Colonic mucosa (tissue), 4 donors: ENCODE data around the gene CDH4. TPM values are rescaled to one million over a fixed set of nuclear protein-coding genes. Genes with fewer than 3 reads are reported as not detected.

Experiments
- DNase-seq: peaks from one replicate; pipeline ENCODE4 v3.0.0-alpha.2; 2020
- H3K27ac ChIP-seq: fragments of 200-600 bp; one replicate; pipeline ENCODE4 v1.8.0; 2021
- H3K27me3 ChIP-seq: fragments of 200-600 bp; one replicate; pipeline ENCODE4 v1.8.0; 2021
- H3K36me3 ChIP-seq: fragments of 200-600 bp; one replicate; pipeline ENCODE4 v1.8.0; 2021
- H3K4me1 ChIP-seq: fragments of 200-600 bp; one replicate; pipeline ENCODE4 v1.8.0; 2021; ENCODE audit warnings: mild to moderate bottlenecking
- H3K4me3 ChIP-seq: fragments of 200-600 bp; one replicate; pipeline ENCODE4 v1.8.0; 2021
- H3K9ac ChIP-seq, 2 donors: one replicate each; pipeline ENCODE4 v1.7.0; 2013; ENCODE audit warnings: control low read depth in 2 of 2, low read depth in 2 of 2, low read length in 2 of 2
- H3K9me3 ChIP-seq: fragments of 200-600 bp; one replicate; pipeline ENCODE4 v1.8.0; 2021
- intact Hi-C: fragments of 100-400 bp; cut with DNase I; formaldehyde crosslinking; loops from one replicate; pipeline ENCODE4 v1.14.1; 2022
- total RNA-seq, 2 donors: library from RNA; stranded (reverse); fragmentation: NEBNext Ultra II Directional in 1 of 2; extraction: Animal tissue kit (Norgen Biotek cat#: 25700) in 1 of 2; gene quantifications; one replicate each; pipeline ENCODE4 v1.2.1, GENCODE V29; 2021
- TF ChIP-seq, protein P1 (sequence below): fragments of 200-600 bp; IDR thresholded peaks from one replicate; pipeline ENCODE4 v1.8.0; 2022; ENCODE audit warnings: antibody characterized with exemption, mild to moderate bottlenecking
- donor health status: healthy.
- donor health status: DM: no; HTN: no; CAD: no.
- donor health status: DM: no; HTN: no; CAD: no.

The CDH4 gene
- total RNA-seq, 2 donors from 2014 or later, result 0.08 TPM; not detected in 1

DNA sequence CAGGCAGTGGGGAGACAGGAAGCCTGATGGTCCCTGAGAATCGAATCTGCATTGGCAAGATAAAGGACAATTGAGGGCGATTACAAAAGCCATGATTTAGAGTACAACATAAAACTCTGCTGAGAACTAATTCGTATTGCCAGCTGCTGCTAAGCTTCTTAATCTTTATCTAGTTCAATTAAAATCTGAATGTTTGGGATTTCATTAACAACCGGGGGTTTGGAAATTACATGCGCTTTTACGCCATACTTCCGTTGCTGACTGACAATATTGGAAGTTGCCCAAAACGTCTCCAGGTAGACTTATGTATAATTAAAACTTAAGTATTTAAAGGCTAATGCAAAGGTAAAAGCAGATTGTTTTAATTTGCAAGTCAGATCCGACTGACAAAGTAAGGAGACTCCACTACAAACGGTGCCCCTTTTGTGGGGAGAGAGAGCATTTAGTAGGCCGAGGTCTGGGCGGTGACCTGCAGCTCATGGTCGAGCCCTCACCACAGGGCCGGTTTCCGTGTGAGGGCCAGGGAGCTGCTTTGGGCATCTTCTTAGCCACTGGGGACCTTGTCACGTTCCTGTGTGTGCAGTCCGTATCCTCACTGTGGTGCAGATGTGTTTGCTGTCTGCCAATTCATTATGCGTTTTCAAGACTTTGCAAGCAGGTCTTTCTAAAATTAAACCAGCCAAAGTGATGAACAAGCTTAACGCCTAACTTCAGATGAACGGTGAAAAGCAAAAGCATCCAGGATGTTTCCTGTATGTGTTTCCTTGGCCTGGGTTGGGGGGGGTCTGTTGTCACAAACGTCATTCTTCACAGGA is 49.9 kb downstream of the CDH4 start:
- H3K9ac ChIP-seq, result no peak overlapping the region
- no peaks in the 10 kb centered on the region for H3K9me3 ChIP-seq
- H3K4me1 ChIP-seq, result no peaks in the 10 kb centered on the region
- no peak overlapping the region for H3K27ac ChIP-seq
- no peak overlapping the region for H3K4me3 ChIP-seq
- DNase-seq, result no peak
- TF ChIP-seq, protein P1, sequence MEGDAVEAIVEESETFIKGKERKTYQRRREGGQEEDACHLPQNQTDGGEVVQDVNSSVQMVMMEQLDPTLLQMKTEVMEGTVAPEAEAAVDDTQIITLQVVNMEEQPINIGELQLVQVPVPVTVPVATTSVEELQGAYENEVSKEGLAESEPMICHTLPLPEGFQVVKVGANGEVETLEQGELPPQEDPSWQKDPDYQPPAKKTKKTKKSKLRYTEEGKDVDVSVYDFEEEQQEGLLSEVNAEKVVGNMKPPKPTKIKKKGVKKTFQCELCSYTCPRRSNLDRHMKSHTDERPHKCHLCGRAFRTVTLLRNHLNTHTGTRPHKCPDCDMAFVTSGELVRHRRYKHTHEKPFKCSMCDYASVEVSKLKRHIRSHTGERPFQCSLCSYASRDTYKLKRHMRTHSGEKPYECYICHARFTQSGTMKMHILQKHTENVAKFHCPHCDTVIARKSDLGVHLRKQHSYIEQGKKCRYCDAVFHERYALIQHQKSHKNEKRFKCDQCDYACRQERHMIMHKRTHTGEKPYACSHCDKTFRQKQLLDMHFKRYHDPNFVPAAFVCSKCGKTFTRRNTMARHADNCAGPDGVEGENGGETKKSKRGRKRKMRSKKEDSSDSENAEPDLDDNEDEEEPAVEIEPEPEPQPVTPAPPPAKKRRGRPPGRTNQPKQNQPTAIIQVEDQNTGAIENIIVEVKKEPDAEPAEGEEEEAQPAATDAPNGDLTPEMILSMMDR, result no peak
- intact Hi-C loops, result no loop called here
- no peaks in the 10 kb centered on the region for H3K27me3 ChIP-seq
- H3K36me3 ChIP-seq, result no peaks in the 10 kb centered on the region

DNA sequence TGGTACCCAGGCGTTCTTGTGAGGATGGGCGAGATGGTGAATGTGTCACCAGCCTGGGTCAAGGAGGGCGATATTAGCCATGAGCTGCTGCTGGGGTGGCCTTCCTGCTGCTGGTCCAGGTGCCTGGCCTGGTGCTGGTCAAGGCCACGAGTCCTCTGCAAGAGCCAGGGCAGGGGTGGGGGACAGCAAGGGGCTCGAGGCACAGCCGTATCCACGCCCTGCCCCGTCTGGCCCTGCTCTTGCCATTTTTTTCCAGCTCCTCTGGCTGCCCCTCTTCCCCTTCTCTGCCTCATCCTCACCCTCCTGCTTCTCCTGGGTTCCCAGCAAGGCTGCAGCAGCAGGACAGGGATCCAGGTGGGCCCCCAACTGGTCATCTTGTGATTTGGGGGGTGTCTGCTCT is 51.2 kb downstream of the CDH4 start:
- TF ChIP-seq, protein P1, result no peak
- Histone ChIP-seq H3K4me1 (no peaks in the 10 kb centered on the region), H3K9ac (no peak overlapping the region), H3K9me3 (no peaks in the 10 kb centered on the region), H3K36me3 (no peaks in the 10 kb centered on the region), H3K4me3 (no peak overlapping the region), H3K27me3 (no peaks in the 10 kb centered on the region), H3K27ac (no peak overlapping the region)
- intact Hi-C loops, result no loop called here
- no peak for DNase-seq

DNA sequence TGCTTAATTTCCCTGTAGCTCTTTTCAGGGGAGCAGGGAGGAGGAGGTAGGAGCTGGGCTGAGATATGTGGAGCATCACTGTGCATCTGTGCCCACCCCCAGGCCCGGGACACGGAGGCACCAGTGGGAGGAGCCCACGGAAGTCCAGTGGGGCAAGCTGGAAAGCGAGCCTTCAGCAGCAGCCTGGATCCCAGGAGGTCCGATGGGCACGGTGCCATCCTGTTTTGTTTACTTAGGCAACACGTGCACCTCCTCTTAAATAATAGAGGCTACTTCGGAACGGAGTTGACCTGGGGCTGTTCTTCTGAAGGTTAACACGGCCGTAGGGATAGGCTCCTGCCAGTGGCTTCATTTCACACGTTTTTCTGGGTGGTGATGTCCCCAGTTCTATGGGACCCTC is 51.6 kb downstream of the CDH4 start:
- no peaks in the 10 kb centered on the region for H3K27me3 ChIP-seq
- TF ChIP-seq, protein P1, result no peak
- H3K4me3 ChIP-seq, result no peak overlapping the region
- no peak overlapping the region for H3K9ac ChIP-seq
- no peaks in the 10 kb centered on the region for H3K9me3 ChIP-seq
- no peak for DNase-seq
- no peaks in the 10 kb centered on the region for H3K36me3 ChIP-seq
- H3K27ac ChIP-seq, result no peak overlapping the region
- intact Hi-C loops, result no loop called here
- no peaks in the 10 kb centered on the region for H3K4me1 ChIP-seq

DNA sequence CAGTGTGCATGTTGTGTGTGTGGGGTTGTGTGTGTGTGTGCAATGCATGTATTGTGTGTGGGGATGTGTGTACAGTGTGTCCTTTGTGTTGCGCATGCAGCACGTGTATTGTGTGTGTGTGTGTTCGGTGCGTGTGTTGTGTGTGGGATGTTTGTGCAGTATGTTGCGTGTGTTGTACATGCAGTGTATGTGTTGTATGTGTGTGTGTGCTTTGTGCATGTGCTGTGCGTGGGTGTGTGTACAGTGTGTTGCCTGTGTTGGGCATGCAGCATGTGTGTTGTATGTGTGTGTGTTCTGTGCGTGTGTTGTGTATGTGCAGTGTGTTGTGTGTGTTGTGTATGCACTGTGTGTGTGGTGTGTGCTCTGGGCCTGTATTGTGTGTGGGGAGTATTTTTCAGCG is 52.7 kb downstream of the CDH4 start:
- H3K27me3 ChIP-seq, result no peaks in the 10 kb centered on the region
- TF ChIP-seq, protein P1, result no peak

DNA sequence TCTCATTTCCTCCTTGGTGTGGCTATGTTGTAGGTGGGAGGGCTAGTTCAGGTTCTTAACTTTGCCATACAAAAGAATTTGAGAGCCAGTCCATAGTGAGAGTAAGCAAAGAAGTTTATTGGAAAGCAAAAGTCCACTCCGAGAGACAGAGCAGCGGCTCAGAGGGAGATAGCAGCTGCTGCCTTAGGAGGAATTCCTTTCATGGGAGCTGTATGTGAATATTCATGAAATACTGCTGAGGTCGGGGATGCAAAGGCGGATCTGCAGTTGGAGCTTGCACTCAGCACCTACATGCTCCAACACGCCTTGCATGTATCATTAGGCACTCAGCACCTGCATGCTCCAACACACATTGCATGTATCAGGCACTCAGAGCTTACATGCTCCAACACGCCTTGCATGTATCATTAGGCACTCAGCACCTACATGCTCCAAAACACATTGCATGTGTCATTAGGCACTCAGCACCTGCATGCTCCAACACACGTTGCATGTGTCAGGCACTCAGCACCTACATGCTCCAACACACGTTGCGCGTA is 54.9 kb downstream of the CDH4 start:
- Histone ChIP-seq H3K4me1 (no peaks in the 10 kb centered on the region), H3K27me3 (no peaks in the 10 kb centered on the region), H3K9ac (no peak overlapping the region), H3K4me3 (no peak overlapping the region), H3K27ac (no peak overlapping the region), H3K9me3 (no peaks in the 10 kb centered on the region), H3K36me3 (no peaks in the 10 kb centered on the region)
- intact Hi-C loops, result no loop called here
- TF ChIP-seq, protein P1, result no peak
- DNase-seq, result no peak

More for the DNA sequence above, 52.7 kb downstream of the CDH4 start:
- H3K4me3 ChIP-seq, result no peak overlapping the region
- no peak for DNase-seq
- intact Hi-C loops, result no loop called here
- H3K36me3 ChIP-seq, result no peaks in the 10 kb centered on the region
- no peaks in the 10 kb centered on the region for H3K4me1 ChIP-seq
- H3K27ac ChIP-seq, result no peak overlapping the region
- no peaks in the 10 kb centered on the region for H3K9me3 ChIP-seq
- no peak overlapping the region for H3K9ac ChIP-seq
